IPS-18c (cell line): ENCODE measurements around the gene SLC12A8.

Experiments used
- H3K4me3 ChIP-seq: 2 replicates; pipeline ENCODE4 v1.7.0; 2013; ENCODE audit warnings: low read depth, mild to moderate bottlenecking, low read length, moderate library complexity; ENCODE audit not compliant: insufficient read depth
- H3K9me3 ChIP-seq: one replicate; pipeline ENCODE4 v1.6.1; 2013; ENCODE audit warnings: mild to moderate bottlenecking, low read length, moderate library complexity; ENCODE audit not compliant: control insufficient read depth, insufficient read depth

The SLC12A8 gene

DNA sequence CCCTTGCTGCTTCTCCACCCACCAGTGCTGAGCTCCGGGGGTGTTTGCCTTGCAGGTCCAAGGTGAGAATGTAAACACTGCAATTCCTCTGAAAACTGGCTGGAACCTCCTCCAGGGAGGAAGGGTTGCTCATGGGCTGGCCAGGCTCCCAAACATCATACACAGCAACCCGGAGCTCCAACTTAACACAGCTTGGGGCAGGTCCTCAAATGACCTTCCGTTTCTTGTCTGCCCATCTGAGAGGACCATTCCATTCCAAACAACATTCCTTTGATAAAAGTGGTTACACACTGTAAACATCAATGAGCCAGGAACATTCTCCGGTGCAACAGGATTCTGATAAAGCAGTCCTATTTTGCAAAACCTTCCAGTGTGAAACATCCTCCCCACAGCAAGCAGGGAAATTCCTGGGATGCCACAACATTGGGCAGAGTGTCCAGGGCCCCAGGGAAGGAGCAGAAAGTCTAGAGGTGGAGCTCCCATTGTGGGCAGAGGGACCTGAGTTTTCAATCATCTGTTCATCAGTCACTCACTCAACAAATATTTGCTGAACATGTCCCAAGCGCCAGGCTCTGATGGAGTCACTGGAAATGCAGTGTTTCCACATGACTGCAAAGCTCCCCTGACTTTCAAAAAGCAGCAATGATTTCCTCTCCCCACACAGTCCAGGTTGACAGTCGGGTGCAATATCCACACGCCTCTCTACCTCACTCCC is 149.5 kb downstream of the SLC12A8 start:
- H3K4me3 ChIP-seq = no peak overlapping the region

DNA sequence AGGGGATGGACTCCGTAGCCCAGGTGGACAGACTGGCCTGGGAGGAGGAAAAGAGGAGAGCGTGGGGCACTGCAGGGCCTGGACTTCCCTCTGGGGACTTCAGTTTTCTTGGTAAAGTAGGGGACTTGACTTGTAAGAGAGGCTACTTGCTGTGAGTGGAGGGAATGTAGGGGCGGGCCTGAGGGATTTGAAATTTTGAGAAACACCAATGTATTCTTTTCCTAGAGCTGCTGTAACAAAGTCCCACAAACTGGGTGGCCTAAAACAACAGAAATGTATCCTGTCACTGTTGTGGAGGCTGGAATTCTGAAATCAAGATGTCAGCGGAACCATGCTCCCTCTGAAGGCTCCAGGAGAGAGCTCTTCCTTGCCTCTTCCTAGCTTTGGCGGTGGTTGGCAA is 150.9 kb downstream of the SLC12A8 start:
- Histone ChIP-seq H3K4me3 (no peak overlapping the region), H3K9me3 (no peaks in the 10 kb centered on the region)

More for the DNA sequence above, 149.5 kb downstream of the SLC12A8 start:
- H3K9me3 ChIP-seq = no peaks in the 10 kb centered on the region

DNA sequence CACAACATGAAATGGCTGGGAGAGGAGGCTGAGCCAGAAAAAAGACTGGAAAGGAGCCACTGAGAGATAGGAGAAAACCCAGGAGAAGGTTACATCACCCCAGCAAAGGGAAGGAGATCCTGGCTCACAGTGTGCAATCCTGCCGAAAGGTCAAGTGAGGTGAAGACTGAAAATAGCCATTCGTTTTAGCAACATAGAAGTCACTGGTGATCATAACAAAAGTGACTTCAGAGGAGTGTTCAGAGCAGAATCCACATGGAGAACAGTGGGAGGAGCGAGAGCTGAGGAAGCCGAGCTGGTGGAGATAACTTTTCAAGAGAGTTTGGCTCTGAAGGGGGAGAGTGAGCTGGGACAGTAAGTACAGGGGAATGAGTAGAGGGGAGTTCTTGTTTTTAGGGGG is 151.4 kb downstream of the SLC12A8 start:
- Histone ChIP-seq H3K9me3 (no peaks in the 10 kb centered on the region), H3K4me3 (no peak overlapping the region)

DNA sequence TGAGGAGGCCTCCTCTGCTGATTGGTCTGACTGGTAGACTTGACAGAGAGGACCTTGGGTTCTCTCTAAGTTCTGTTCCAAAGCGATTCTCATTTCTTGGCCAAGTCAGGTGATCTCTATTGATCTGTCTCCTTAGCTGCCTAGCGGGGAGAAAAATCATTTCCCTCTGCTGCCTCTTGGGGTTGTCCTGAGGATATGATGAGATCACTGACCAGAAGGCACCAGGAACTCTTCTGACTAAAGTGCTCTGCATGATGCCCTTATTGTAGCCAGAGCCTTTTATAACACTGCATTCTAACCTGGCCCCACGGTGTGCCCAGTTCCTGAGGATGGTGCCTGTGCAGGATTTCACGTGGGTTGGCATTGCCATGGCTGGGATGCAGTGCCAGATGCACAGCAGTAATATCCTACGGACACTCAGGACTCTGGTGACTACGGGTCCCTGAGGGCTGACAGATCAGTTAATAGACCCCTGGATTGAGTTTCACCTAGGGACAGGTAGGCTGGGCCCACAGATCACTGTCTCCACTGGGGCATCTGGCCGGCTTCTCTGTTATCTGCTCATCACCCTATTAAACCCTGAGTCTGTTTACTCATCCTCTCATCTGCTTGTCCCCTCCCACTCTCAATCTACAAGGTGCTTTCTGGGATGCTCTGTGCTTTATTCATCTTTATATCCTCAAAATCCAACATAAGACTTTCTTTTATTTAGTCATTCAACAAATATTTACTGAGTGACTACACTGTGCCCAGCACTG is 152.9 kb downstream of the SLC12A8 start:
- Histone ChIP-seq H3K4me3 (no peak overlapping the region), H3K9me3 (no peaks in the 10 kb centered on the region)

DNA sequence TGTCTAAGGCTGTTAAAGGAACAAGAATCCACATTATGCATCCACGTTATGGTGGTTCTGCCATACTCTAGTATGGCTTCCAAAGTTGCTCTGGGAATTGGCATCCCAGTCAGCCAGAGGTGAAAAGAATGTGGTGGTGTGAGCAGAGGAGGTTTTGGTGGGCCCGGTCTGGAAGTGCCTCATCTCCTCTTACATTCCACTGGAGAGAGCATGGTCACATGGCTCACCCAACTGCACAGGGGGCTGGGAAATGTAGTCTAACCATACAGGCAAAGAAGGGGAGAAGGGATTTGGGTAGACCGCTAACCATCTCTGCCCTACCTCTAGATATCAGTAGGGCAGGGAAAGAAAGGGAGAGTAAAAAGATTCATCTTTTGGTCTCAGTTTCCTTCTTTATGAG is 153.6 kb downstream of the SLC12A8 start:
- no peak overlapping the region; the same call in 1 of the 2 replicates for H3K4me3 ChIP-seq
- H3K9me3 ChIP-seq = no peaks in the 10 kb centered on the region

DNA sequence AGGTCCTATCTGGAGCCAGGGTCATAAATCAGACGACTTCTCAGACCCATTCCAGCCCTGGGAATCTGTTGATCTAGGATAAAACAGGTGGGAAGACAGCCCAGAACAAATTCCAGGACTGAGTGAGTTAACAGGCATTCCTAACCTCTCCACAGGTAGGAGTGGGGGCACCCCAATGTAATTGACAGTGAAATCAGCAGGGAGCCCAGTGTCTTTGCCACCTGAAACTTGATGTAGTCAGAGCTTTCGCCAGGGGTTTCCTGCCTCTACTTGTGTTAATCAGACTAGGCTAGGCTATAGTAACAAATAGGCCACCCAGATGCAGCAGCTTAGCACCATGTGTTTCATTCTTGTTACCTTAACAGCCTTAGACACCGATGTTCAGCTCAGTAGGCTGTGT is 154.0 kb downstream of the SLC12A8 start:
- no peak overlapping the region; the same call in 1 of the 2 replicates for H3K4me3 ChIP-seq

DNA sequence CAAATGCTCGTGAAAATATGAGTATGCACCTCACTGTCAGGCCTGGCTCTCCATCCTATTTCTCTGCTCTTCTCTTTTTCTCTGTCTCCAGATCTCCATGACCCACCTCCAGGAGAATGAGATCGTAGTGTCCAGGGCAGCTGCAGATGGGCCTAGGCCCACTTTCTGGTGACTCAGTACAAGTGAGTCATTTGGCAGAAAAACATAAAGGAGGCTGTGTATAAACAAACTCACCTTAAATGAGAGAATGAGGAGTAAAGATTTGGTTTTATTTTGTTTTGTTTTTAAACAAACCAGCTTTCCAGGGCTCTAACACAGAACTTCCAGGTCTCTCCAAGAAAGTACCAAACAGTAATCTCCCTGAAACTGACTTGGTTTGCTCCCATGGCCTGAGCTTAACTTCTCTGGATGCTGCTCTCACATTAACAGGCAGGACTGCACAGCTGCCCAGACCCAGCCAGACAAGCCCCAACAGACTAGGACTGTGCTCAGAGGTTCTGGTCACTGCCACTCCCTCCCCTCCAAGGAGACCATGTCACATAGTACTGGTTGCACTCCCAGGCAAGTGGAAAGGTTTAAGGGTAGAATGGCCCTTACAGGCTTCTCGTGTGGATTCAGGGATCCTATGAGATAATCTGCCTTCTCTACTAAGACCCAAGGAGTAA is 155.2 kb downstream of the SLC12A8 start:
- no peak overlapping the region for H3K4me3 ChIP-seq
- no peaks in the 10 kb centered on the region for H3K9me3 ChIP-seq

More for the DNA sequence above, 154.0 kb downstream of the SLC12A8 start:
- no peaks in the 10 kb centered on the region for H3K9me3 ChIP-seq

DNA sequence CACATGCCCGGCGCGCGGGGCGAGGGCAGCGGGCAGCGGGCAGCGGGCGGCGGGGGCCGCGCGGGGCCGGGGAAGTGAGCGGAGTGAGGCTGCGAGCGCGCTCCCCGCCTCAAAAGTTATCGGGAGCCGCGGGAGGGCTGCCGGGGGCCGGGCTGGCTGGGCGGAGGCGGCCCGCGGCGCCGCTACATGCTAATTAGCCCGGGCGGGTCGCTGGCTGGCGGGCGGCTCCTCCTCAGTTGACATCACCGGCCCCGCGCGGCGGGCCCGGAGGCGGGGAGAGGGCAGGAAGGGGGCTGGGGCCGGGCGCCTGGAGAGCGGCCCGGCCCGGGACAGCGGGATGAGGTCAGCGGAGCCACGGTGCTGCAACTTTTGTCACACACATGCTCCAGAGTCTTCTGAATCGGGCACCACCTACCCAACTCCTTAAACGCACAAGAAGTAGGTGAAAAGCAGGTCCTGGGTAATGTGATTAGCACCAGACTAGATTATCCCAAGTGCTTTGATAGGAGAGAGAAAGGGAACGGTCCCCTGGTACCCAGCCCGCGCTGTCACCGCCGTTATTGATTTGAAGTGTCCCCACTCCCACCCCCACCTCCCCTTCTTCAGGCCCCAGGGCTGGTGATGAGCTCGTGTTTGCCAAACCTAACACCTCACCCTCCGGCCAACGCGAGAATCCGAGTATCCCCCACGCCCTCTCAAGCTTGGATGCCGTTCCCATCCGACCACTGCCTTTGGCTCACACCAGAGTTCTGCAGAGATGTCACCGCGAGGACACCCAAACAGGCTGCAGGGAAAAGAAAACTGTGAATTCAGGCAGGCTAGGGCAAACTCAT is 156.4 kb downstream of the SLC12A8 start, which contains the start of gene HEG1:
Gene HEG1 (minus strand): TSS at position 85 of the 833 bp plus-strand sequence. CDS start 107 bp downstream, outside the sequence.
- Histone ChIP-seq H3K4me3 (peak within 1 kb of the TSS; percentile 75), H3K9me3 (no peaks in the 10 kb centered on the region)

DNA sequence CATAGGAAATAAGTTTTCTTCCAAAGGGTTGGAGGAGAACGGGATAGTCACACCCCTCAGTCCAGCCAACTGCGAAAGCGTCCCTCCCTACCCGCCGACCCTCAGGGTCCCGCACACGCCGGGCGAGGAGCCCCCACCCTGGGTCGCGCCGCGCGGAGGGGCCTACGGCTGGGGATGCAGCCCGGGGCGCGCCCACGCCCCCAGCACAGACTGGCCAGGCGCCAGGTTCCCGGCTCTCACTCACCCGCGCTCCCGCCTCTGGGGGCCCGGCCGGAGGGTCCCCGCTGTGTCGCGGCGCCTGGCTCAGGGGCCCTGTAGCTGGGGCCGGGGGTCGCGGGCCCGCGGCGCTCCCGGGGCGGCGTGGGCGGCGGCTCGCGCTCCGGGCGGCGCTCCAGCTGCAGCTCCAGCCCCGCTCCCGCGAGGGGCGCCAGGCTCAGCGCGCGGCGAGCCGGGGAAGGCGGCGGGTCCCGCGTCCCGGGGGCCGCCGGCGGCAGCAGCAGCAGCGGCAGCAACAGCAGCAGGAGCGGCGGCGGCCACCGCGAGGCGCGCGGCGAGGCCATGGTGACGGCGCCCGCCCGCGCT is 157.1 kb downstream of the SLC12A8 start:
- H3K4me3 ChIP-seq = peak overlapping the region; percentile 75

DNA sequence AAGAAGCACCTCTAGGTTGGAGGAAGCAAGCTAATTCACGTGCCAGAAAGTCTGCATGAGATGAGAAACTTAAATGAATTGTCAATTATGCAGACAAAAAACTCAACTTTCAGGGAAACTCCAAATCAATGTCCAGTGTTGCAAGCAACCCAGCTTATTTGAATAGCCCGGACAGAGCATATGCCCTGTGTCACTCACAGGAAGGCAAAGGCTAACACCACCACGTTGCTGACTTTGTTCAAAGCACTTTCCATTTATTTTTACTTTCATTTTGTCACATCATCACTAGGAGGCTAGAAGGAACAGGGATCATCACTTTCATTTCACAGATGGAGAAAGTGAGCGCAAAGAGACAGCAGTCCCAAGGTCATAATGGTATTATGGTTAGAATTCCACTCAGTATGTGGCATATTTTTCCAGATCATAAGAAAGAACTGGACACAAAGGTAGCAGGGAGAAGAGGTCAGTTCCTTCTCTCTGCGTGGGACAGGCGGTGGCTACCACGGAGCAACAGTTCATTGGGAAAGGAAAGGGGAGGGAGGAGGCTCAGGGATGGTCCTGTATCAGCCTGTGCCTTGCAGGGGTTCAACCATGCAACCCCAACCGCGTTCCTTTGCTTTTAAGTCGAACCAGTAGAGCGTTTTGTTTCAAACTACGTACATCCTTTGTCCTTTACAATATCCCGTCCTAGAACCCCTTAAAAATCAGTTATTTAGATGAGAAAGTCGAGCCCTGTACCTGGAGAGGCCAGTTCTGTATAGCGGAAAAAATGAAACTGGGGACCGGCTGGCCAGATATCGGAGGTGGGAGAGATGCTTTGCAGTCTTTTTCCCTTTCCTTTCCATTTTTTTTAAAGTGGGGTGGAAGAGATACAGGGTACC is 157.9 kb downstream of the SLC12A8 start:
- H3K4me3 ChIP-seq = peak overlapping the region; percentile 75
- no peaks in the 10 kb centered on the region for H3K9me3 ChIP-seq

More for the DNA sequence above, 157.1 kb downstream of the SLC12A8 start:
- H3K9me3 ChIP-seq = no peaks in the 10 kb centered on the region

DNA sequence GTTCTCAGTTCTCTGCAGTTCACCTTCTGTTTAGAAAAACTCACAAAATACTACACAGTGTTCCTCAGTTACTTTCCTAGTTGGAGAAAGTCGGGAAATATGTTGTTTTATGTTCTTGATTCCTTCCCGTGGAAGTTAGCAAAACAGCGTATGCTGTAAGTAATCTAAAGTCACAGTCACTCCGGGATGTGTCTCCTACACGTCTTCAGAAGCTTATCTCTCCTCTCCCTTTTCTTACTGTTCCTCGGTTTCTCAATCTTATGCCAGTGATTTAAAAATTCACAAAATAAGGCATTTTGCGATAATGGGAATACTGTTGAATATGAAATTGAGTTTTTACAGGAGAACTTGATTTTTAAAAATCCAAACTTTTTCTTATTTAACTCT is 158.5 kb downstream of the SLC12A8 start:
- Histone ChIP-seq H3K9me3 (no peaks in the 10 kb centered on the region), H3K4me3 (no peak overlapping the region)

DNA sequence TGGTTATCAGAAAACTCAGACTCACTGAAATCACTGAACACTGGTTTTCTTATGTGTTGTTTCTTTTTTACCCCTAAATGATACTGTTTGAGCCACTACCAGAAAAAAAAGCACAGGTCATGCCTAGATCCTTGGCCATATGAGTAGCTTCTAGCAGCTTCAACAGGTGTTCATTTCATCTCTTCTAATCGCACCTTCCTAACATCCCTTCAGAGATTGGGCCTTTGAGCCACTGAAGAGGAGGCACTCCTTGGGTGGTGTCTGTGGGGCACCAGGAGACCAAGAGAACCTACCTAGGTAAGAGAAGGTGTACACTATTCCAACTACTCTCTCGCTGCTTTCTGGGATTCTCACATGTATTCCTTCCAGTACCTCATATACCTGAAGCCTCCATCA is 159.2 kb downstream of the SLC12A8 start:
- no peaks in the 10 kb centered on the region for H3K9me3 ChIP-seq
- no peak overlapping the region for H3K4me3 ChIP-seq

DNA sequence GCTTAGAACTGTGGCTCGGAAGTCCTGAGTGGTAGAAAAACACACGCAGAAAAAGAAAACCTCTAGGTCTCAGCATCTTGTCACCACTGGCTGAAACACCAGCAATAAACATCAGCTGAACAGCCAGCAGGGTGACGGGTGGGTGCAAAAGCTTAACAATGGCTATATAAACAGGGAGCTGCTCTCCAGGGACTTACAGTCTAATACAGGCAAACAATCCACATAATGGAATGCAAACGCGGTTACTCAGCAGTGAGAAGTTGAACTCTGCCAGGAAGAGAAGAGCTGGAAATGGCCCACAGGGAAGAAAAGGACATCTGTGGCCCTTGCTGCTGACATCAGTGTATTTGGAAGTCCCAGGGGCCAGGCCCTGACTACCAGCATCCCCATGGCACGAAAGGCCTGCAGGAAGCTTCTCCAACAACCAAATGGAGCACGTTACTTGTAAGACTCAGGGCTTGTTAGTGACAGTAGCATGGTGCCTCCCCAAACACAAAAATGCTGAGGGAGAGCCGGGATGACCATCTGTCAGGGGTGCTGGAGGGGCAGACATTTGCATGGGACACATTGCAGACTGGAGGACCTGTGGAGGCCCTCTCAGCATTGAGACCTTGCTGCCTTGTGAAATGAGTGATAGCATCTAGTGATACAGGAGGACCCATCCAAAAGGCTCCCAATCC is 159.8 kb downstream of the SLC12A8 start:
- Histone ChIP-seq H3K4me3 (no peak overlapping the region), H3K9me3 (no peaks in the 10 kb centered on the region)

DNA sequence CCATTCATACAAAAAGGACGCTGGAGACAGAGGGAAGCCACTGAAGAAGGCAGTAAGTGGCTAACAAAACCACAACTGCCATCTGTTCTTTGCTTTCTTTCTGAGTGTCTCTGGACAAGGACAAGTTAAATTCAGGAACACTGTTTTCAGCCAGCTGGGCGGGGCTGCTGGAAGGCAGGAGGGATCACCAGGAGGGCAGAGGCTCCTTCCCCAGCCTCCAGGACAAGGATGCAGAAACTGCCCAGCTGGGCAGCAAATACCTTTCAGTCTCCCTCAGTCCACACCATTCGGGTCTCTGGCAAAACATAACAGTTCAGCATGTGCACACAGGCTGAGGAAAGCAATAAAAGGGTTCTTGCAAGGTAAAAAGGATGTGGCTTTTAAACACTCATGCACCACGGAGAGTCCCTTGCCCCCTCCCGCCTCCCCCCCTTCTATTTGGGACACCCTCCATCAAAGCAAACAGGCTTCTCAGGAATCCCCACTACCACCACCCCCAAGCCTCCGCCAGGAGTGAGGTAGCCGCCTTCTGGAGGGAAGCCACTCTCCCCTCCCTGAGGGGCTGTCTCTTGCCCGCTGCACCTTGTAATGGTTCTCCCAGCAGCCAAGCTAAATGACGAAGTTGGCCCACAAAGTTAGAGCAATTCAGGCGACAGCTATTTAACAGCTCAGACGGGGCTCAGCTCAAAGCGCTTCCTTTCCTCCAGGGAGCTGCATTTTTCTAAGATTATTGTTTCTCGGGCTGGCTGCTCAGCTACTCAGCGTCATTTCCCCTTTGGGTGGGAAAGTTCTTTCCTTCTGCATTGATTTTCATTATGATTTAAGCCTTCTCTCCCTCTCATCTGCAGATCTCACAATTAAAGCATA is 160.6 kb downstream of the SLC12A8 start:
- no peaks in the 10 kb centered on the region for H3K9me3 ChIP-seq
- no peak overlapping the region for H3K4me3 ChIP-seq

DNA sequence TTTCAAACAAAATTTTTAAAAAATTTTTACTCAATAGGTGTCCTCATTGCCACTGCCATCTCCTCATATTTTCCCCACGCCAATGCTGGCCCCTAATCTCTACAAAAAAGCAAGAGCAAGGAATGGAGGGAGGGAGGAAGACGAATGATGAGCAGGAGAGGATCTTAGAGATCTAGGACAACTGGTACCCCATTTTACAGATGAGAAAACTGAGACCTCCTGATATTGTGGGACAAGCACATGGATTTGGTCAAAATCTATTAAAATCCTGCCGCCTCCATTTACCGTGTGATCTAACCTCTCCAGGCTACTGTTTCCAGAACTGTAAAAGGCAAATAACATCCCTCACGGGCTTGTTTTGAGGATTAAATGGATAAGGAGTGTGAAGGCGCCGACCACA is 161.3 kb downstream of the SLC12A8 start:
- H3K9me3 ChIP-seq = no peaks in the 10 kb centered on the region
- H3K4me3 ChIP-seq = no peak overlapping the region
